ENCODE measurements around the gene SPAG16.

DNA sequence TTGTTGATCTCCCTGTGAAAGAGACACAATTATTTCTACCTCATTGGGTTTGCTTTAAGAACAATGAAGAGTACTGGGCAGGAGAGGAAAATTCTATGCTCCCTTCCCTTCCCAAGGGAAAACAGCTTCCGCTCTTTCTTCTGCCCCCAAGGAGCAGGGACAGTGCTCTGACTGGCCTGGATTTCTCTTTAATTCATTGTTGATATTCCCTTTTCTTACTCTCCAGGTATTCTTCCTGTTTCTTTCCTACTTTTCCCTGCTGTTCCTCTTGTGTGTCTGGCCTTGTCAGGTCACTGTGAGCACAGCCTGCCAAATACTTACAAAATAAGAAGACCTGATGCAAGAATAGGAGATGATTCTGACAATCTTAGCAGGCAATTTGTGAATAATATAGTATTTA lies 49.6 kb upstream of the SPAG16 start:
- TF ChIP-seq, protein P1, sequence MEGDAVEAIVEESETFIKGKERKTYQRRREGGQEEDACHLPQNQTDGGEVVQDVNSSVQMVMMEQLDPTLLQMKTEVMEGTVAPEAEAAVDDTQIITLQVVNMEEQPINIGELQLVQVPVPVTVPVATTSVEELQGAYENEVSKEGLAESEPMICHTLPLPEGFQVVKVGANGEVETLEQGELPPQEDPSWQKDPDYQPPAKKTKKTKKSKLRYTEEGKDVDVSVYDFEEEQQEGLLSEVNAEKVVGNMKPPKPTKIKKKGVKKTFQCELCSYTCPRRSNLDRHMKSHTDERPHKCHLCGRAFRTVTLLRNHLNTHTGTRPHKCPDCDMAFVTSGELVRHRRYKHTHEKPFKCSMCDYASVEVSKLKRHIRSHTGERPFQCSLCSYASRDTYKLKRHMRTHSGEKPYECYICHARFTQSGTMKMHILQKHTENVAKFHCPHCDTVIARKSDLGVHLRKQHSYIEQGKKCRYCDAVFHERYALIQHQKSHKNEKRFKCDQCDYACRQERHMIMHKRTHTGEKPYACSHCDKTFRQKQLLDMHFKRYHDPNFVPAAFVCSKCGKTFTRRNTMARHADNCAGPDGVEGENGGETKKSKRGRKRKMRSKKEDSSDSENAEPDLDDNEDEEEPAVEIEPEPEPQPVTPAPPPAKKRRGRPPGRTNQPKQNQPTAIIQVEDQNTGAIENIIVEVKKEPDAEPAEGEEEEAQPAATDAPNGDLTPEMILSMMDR (IDR thresholded peaks at IDR 0.05) = no peak
- TF ChIP-seq ZFX (IDR thresholded peaks at IDR 0.05; ENCODE audit: borderline replicate concordance) = no peak

Measured in 22Rv1 (cell line).